Activated CD4-positive, alpha-beta memory T cell treated with anti-CD3 and anti-CD28 coated beads, Interleukin-2, amount 10 ng/mL, durations not matched to agents 7 days and 5 days (primary cell): ENCODE data around the gene MAP3K14. TPM values are rescaled to one million over a fixed set of nuclear protein-coding genes. Genes with fewer than 3 reads are reported as not detected.

Experiments
- CTCF ChIA-PET: fragments of 350-600 bp; sonication (Branson Sonifier 250); formaldehyde crosslinking; loops from one replicate; lab custom pipeline; 2021; ENCODE audit warnings: antibody characterized with exemption, inconsistent platforms; lab: Charles Lee
- POLR2A ChIA-PET: fragments of 350-600 bp; sonication (Branson Sonifier 250); formaldehyde crosslinking; loops from one replicate; lab custom pipeline; 2021; ENCODE audit warnings: antibody characterized with exemption; lab: Charles Lee
- DNase-seq: peaks from one replicate; pipeline ENCODE4 v3.0.0-alpha.2; 2020
- H3K27ac Mint-ChIP-seq: one replicate; pipeline ENCODE4 v1.8.0; 2021; ENCODE audit warnings: mild to moderate bottlenecking, mixed read lengths
- H3K27me3 Mint-ChIP-seq: one replicate; pipeline ENCODE4 v1.8.0; 2021; ENCODE audit warnings: mixed read lengths
- H3K36me3 Mint-ChIP-seq: one replicate; pipeline ENCODE4 v1.8.0; 2021; ENCODE audit warnings: low read depth, mixed read lengths
- H3K4me1 Mint-ChIP-seq: one replicate; pipeline ENCODE4 v1.8.0; 2021; ENCODE audit warnings: mixed read lengths
- H3K4me3 Mint-ChIP-seq: one replicate; pipeline ENCODE4 v1.8.0; 2021; ENCODE audit warnings: mild to moderate bottlenecking, mixed read lengths
- H3K9me3 Mint-ChIP-seq: one replicate; pipeline ENCODE4 v1.8.0; 2021; ENCODE audit warnings: mixed read lengths
- total RNA-seq, 2 experiments: library from RNA; stranded (reverse); gene quantifications; one replicate each; pipeline ENCODE4 v1.2.3, GENCODE V29; 2021

MAP3K14 gene
- total RNA-seq, 2 experiments from 2014 or later: 28.7 to 30.6 TPM

GRCh38 chr17:45224671-45225050, 92.2 kb downstream of the MAP3K14 start:
- Mint-ChIP-seq H3K4me1 (peaks cover 54% of the 10 kb centered on the region), H3K27ac (peak overlapping the region; percentile 99), H3K36me3 (peaks cover 75% of the 10 kb centered on the region), H3K9me3 (no peaks in the 10 kb centered on the region), H3K27me3 (no peaks in the 10 kb centered on the region), H3K4me3 (peak overlapping the region; percentile 100)
- ChIA-PET CTCF (interaction anchor here (2.5 to 4.0 kb wide), 2 partner anchors 11 to 89 kb away, joined by 10 to 35 read pairs; partner anchors contain the start of gene ACBD4), POLR2A (interaction anchor here (1.5 to 15.7 kb wide), 5 partner anchors 23 to 184 kb away, joined by 4 to 528 read pairs (median 96); partner anchors contain the start of genes HEXIM1, HEXIM2 and MAP3K14)
- no peak for DNase-seq

DNA sequence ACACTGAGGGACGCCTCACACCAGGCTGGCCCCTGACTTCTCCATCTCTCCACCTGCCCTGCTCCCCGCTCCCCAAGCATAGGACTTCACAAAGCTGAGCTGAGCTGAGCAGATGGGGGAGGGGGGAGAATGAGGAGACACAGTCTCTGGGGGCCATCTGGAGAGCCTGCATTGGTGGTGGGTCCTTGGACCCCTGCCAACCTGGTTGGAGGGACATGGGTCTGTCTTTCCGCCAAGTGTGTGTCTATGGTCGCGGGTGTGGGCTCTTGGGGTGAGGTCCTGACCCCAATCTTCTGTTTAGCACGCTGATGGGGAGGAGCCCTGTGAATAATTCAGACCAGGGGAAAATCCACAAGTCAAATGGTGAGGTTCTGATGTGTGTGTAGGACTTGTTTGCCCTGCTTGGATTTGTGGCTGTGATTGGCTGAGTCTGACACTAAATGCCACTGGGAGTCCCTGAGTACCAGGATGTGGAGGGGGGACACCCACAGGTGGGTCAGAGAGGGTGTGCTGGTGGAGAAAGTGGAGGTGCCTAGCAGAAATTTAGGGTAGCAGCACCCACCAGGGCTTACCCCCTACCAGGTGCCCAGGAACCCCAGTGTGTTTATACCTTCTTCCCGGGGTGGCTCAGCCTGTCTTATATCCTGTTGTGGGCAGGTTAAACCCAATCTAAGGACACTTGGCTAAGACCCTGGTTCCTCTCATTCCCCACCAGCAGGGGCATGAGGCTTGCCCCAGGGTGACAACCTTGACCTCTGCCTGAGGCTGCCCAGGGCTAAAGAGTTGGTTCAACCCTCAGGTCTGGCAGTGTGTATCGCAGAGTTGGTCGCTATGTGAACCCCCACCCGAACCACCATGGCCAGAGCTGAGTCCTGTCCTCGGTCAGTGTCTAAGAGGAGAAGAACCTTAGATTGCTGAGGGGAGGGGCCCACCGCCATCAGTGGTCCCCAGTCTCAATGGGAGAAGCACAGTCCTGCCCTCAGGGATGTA, 93.0 kb downstream of the MAP3K14 start:
- Mint-ChIP-seq H3K9me3 (no peaks in the 10 kb centered on the region), H3K4me1 (peaks cover 54% of the 10 kb centered on the region), H3K4me3 (peak overlapping the region; percentile 100), H3K36me3 (peaks cover 81% of the 10 kb centered on the region), H3K27me3 (no peaks in the 10 kb centered on the region), H3K27ac (peak overlapping the region; percentile 99)
- CTCF ChIA-PET: interaction anchor here (1.0 to 7.5 kb wide), 5 partner anchors 9 to 88 kb away, joined by 3 to 197 read pairs (median 10); partner anchors contain the start of gene ACBD4
- POLR2A ChIA-PET: interaction anchor here (0.7 to 15.7 kb wide), 8 partner anchors 7 to 91 kb away, joined by 3 to 528 read pairs (median 66); partner anchors contain the start of genes HEXIM1, HEXIM2 and MAP3K14
- peak; percentile 58 for DNase-seq

GRCh38 chr17:45222996-45223538, 93.8 kb downstream of the MAP3K14 start:
- ChIA-PET POLR2A (interaction anchor here (0.7 to 15.7 kb wide), 7 partner anchors 7 to 92 kb away, joined by 3 to 528 read pairs (median 37); partner anchors contain the start of genes HEXIM1, HEXIM2 and MAP3K14), CTCF (interaction anchor here (1.0 to 7.5 kb wide), 3 partner anchors 10 to 89 kb away, joined by 3 to 197 read pairs (median 4); partner anchors contain the start of gene ACBD4)
- Mint-ChIP-seq H3K36me3 (peaks cover 77% of the 10 kb centered on the region), H3K27ac (peak overlapping the region; percentile 99), H3K9me3 (no peaks in the 10 kb centered on the region), H3K27me3 (no peaks in the 10 kb centered on the region), H3K4me3 (peak overlapping the region; percentile 100), H3K4me1 (peaks cover 48% of the 10 kb centered on the region)
- no peak for DNase-seq

DNA sequence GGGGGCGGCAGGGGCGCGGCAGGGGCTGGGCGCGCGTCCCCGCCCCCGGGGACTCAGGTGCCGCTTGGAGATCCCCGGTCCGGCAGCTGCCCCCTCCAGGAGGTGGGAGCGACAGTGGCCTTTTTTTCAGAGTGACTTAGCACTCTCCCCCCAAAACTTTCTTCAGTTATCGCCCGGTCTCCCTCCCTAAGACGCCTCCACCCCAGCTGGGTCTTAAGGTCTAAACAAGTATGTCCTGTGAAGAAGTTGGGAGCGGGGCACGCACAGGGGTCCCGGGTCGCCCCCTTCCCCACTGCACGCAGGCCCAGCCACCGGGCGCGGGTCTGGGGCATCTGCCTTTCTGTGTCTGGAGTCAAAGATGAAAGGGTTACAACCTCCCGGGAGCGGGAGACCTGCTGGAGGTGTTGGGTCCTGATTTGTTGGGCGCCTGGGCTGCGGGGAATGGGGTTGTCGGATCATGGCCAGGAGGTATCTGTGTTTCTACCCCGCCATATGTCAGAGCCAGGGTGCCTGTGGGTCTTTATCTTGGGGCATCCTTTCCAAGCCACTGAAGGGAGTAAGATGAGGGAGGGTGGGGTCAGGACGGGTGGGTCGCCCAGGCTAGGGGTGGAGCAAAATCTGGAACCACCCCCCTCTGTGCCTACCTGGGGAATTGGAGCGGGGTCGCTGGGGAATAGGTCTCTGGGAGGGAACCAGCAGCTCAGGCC, 94.4 kb downstream of the MAP3K14 start:
- DNase-seq: peak; percentile 66
- Mint-ChIP-seq H3K4me1 (peaks cover 48% of the 10 kb centered on the region), H3K9me3 (no peaks in the 10 kb centered on the region), H3K27ac (peak overlapping the region; percentile 99), H3K27me3 (no peaks in the 10 kb centered on the region), H3K4me3 (peak overlapping the region; percentile 100), H3K36me3 (peaks cover 73% of the 10 kb centered on the region)
- POLR2A ChIA-PET: interaction anchor here (0.7 to 15.7 kb wide), 11 partner anchors 8 to 188 kb away, joined by 3 to 528 read pairs (median 4); partner anchors contain the start of genes HEXIM1, HEXIM2 and MAP3K14
- CTCF ChIA-PET: interaction anchor here (0.7 to 7.5 kb wide), 5 partner anchors 11 to 90 kb away, joined by 3 to 197 read pairs (median 4); partner anchors contain the start of gene ACBD4

- Mint-ChIP-seq H3K27ac (no peak overlapping the region), H3K4me3 (no peak overlapping the region), H3K27me3 (no peaks in the 10 kb centered on the region), H3K9me3 (no peaks in the 10 kb centered on the region), H3K4me1 (peaks cover 44% of the 10 kb centered on the region), H3K36me3 (peaks cover 70% of the 10 kb centered on the region)
- ChIA-PET POLR2A (interaction anchor here (1.0 to 15.7 kb wide), 9 partner anchors 8 to 189 kb away, joined by 3 to 528 read pairs (median 10); partner anchors contain the start of genes HEXIM1, HEXIM2 and MAP3K14), CTCF (interaction anchor here (0.7 to 7.5 kb wide), 3 partner anchors 11 to 87 kb away, joined by 3 to 197 read pairs (median 4); partner anchors contain the start of gene ACBD4)
- no peak for DNase-seq
These were observed 94.9 kb downstream of the MAP3K14 start for GRCh38 chr17:45222014-45222288.

GRCh38 chr17:45221081-45222013, 95.5 kb downstream of the MAP3K14 start, which contains the start of gene FMNL1:
Gene FMNL1 (plus strand): TSS chr17:45221885. CDS start chr17:45222125, 240 bp downstream.
- ChIA-PET CTCF (interaction anchor here (0.5 to 7.5 kb wide), 12 partner anchors 12 to 164 kb away, joined by 3 to 197 read pairs (median 30); partner anchors contain the start of genes ACBD4 and HEXIM1), POLR2A (interaction anchor here (0.6 to 15.7 kb wide), 13 partner anchors 9 to 189 kb away, joined by 3 to 528 read pairs (median 4); partner anchors contain the start of genes HEXIM1, HEXIM2 and MAP3K14)
- Mint-ChIP-seq H3K9me3 (no peaks in the 10 kb centered on the region), H3K4me3 (peak within 1 kb of the TSS; percentile 100), H3K27ac (peak within 1 kb of the TSS; percentile 99), H3K27me3 (no peaks in the 10 kb centered on the region), H3K36me3 (peaks cover 70% of the 10 kb centered on the region), H3K4me1 (peaks cover 44% of the 10 kb centered on the region)
- DNase-seq: peak; percentile 81

- Mint-ChIP-seq H3K9me3 (no peaks in the 10 kb centered on the region), H3K27me3 (no peaks in the 10 kb centered on the region), H3K36me3 (peaks cover 64% of the 10 kb centered on the region), H3K27ac (peak overlapping the region; percentile 75), H3K4me1 (peaks cover 34% of the 10 kb centered on the region), H3K4me3 (peak overlapping the region; percentile 85)
- ChIA-PET POLR2A (interaction anchor here (0.7 to 15.7 kb wide), 9 partner anchors 10 to 655 kb away, joined by 3 to 528 read pairs (median 6); partner anchors contain the start of genes HEXIM1, HEXIM2 and MAP3K14), CTCF (interaction anchor here (0.8 to 7.5 kb wide), 23 partner anchors 13 to 176 kb away, joined by 3 to 197 read pairs (median 10); partner anchors contain the start of genes ACBD4 and HEXIM1)
- no peak for DNase-seq
These were observed 96.7 kb downstream of the MAP3K14 start for GRCh38 chr17:45220079-45220478.

- ChIA-PET POLR2A (interaction anchor here (0.6 to 15.7 kb wide), 14 partner anchors 11 to 163 kb away, joined by 3 to 528 read pairs (median 4); partner anchors contain the start of genes ACBD4, HEXIM1, HEXIM2 and MAP3K14), CTCF (interaction anchor here (0.7 to 7.5 kb wide), 38 partner anchors 14 to 177 kb away, joined by 3 to 197 read pairs (median 5); partner anchors contain the start of genes ACBD4, HEXIM1 and MAP3K14)
- peaks cover 30% of the 10 kb centered on the region for H3K4me1 Mint-ChIP-seq
- H3K27me3 Mint-ChIP-seq: no peaks in the 10 kb centered on the region
- H3K4me3 Mint-ChIP-seq: peak overlapping the region; percentile 85
- peak; percentile 86 for DNase-seq
- no peaks in the 10 kb centered on the region for H3K9me3 Mint-ChIP-seq
- H3K27ac Mint-ChIP-seq: peak overlapping the region; percentile 75
- H3K36me3 Mint-ChIP-seq: peaks cover 58% of the 10 kb centered on the region
These were observed 97.7 kb downstream of the MAP3K14 start for GRCh38 chr17:45218895-45219661.
